NT2/D1 (cell line): ENCODE results near the gene CAMK2D.

Experiments
- SUZ12 ChIP-seq: IDR thresholded peaks from 2 replicates; pipeline ENCODE4 v1.6.1; 2011; ENCODE audit not compliant: insufficient read length, insufficient read depth; ENCODE audit errors: extremely low read depth
- YY1 ChIP-seq: IDR thresholded peaks from 2 replicates; pipeline ENCODE4 v1.6.1; 2011; ENCODE audit not compliant: insufficient read length, insufficient read depth
- ZNF274 ChIP-seq: IDR thresholded peaks from 2 replicates; pipeline ENCODE4 v1.6.1; 2011; ENCODE audit warnings: mild to moderate bottlenecking, low read depth, low read length

- TF ChIP-seq YY1 = no peak
- TF ChIP-seq ZNF274 = no peak
- no peak for TF ChIP-seq SUZ12
These were observed 145.1 kb downstream of the CAMK2D start for GRCh38 chr4:113616443-113616842.
